Activated CD8-positive, alpha-beta memory T cell treated with anti-CD3 and anti-CD28 coated beads for 36 hours (primary cell): ENCODE measurements around the gene FOLR2. TPM values are rescaled to one million over a fixed set of nuclear protein-coding genes. Genes with fewer than 3 reads are reported as not detected.
"Not testable (repeated sequence)": the region's sequence is repeated elsewhere in the genome, so short reads cannot be mapped to it uniquely, and the experiment has no call there.

ENCODE experiments used
- CTCF ChIA-PET: fragments of 350-600 bp; sonication (Branson Sonifier 250); formaldehyde crosslinking; loops from one replicate; lab custom pipeline; 2021; ENCODE audit warnings: antibody characterized with exemption; lab: Charles Lee
- POLR2A ChIA-PET: fragments of 350-600 bp; sonication (Branson Sonifier 250); formaldehyde crosslinking; loops from one replicate; lab custom pipeline; 2021; ENCODE audit warnings: antibody characterized with exemption; lab: Charles Lee
- total RNA-seq, 2 experiments: library from RNA; stranded (reverse); gene quantifications; one replicate each; pipeline ENCODE4 v1.2.3, GENCODE V29; 2021

FOLR2 gene
- total RNA-seq, 2 experiments from 2014 or later, result not detected

- CTCF ChIA-PET, result interaction anchor here (0.9 kb wide), 1 partner anchor 226 kb away, joined by 3 read pairs; no protein-coding TSS in a partner anchor
- POLR2A ChIA-PET, result no interaction called here
Measured at GRCh38 chr11:72250661-72251464, 34.3 kb downstream of the FOLR2 start.

GRCh38 chr11:72251614-72252013 lies 35.0 kb downstream of the FOLR2 start:
- CTCF ChIA-PET, result interaction anchor here (0.6 to 0.9 kb wide), 2 partner anchors 194 to 226 kb away, joined by 3 read pairs; no protein-coding TSS in a partner anchor
- POLR2A ChIA-PET, result no interaction called here

- POLR2A ChIA-PET, result no interaction called here
- CTCF ChIA-PET, result no interaction called here
Measured at GRCh38 chr11:72253392-72253791, 36.8 kb downstream of the FOLR2 start.

DNA sequence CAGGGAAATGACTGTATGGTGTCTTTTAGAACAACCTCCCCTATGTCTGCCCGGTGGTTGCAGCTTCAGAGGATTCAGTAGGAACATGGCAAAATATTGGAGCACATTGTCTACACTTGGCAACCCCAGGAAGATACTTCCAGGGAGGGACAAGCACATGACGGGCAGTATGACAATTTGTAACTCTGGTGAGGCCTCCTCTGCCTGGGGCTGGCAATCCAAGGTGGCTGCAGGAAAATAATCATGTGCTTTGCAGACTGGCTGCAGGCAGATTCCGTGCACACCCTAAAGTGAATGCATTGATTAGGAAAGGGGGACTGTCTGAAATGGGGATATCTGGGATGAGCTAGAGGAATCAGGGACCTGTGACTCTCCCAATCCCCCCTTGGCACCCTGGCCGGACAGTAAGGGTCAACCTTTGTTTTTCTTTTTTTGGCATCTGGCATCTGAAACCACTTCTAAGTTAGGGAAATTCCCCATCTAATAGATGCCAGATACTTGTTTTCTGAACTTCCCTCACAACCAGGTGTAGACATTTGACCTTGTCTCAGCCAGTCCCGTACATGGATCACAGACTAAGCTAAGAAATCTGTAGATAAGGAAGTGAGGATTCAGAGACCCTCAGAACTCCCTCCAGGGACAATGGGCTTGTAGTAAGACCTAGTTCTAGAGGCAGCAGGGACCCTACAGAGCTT lies 37.9 kb downstream of the FOLR2 start:
- CTCF ChIA-PET, result no interaction called here
- POLR2A ChIA-PET, result no interaction called here

GRCh38 chr11:72257570-72257969 lies 41.0 kb downstream of the FOLR2 start:
- POLR2A ChIA-PET, result no interaction called here
- CTCF ChIA-PET, result no interaction called here

DNA sequence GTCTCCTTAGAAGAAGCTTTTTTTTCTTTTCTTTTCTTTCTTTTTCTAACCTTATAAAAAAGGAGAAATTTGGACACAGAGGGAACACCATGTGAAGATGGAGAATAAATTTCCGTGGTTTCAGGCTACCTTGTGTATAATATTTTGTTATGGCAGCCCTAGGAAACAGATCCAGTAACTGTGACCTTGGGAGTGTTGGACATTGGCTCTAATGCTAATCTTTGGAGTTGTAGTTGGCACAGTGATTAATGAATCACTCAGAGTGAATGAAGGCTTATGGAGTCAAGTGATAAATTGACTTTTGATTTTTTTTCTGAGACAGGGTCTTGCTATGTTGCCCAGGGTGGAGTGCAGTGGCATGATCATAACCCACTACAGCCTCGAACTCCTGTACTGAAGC lies 42.9 kb downstream of the FOLR2 start:
- ChIA-PET POLR2A (no interaction called here), CTCF (no interaction called here)

DNA sequence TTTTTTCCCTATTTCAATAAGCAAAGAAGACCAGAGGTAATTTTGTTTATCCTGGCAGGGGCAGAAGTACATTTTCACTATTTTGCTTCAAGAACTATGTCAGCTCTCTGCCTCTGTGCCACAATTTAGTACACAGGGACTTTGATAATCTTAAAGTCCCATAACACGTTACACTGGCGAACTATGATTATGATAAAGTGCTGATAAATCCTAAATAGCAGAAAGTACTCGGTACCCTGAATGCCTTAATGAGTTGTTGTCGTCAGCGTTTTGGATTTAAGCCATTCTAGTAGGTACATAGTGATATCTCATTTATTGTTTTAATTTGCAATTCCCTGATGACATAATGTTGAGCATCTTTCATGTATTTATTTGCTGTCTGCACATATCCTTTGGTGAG lies 44.0 kb downstream of the FOLR2 start:
- CTCF ChIA-PET, result no interaction called here
- POLR2A ChIA-PET, result no interaction called here

DNA sequence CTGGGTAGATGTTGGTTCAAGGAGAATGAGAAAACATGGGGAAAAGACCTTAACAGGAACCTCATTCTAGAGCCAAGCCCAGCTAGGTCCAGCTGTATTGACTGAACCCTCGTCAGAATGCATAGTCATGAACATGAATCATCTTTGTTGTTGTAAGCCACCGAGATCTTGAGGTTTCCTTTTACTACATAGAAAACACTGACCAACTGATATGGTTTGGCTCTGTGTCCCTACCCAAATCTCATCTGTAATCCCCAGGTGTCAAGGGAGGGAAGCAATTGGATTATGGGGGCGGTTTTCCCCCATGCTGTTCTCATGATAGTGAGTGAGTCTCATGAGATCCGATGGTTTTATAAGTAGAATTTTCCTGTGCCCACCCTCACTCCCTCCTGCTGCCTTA lies 46.8 kb downstream of the FOLR2 start:
- ChIA-PET CTCF (no interaction called here), POLR2A (no interaction called here)

GRCh38 chr11:72265951-72266350 lies 49.4 kb downstream of the FOLR2 start:
- CTCF ChIA-PET, result no interaction called here

GRCh38 chr11:72266960-72267359 lies 50.4 kb downstream of the FOLR2 start:
- CTCF ChIA-PET, result interaction anchor here (1.4 kb wide), 1 partner anchor 164 kb away, joined by 3 read pairs; no protein-coding TSS in a partner anchor
- POLR2A ChIA-PET, result not testable (repeated sequence)

More at GRCh38 chr11:72265951-72266350, 49.4 kb downstream of the FOLR2 start:
- POLR2A ChIA-PET, result interaction anchor here (0.7 kb wide), 1 partner anchor 205 kb away, joined by 9 read pairs; no protein-coding TSS in a partner anchor

DNA sequence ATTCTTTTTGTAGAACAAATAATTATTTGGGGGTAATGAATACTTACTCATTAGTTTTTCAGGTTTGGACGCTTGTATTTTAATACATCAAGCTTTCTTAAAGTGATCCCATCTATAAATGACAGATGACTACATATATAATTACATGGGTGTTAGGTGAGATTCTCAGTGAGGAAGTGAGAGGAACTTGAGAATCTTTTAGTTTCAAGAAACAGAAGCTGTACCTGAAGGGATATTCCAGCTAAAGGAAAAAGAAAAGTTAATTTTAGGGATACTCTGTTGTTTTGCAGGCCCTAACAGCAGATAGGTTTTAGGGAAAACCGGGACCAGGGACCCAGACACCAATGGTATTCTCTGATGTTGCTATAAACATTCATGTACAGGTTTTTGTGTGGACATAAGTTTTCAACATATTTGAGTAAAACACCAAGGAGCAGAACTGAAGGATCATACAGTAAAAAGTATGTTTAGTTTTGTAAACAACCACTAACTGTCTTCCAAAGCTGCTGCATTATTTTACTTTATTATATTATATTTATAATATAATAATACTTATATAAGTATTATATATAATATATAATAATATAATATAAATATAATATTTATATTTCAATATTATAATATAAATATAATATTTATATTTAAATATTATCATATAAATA lies 51.5 kb downstream of the FOLR2 start:
- ChIA-PET POLR2A (interaction anchor here (0.6 kb wide), 1 partner anchor 22 kb away, joined by 3 read pairs; no protein-coding TSS in a partner anchor), CTCF (interaction anchor here (1.4 kb wide), 1 partner anchor 163 kb away, joined by 3 read pairs; no protein-coding TSS in a partner anchor)

Other genes starting within 250 kb of the FOLR2 start
- gene IL18BP, start 217.9 kb upstream of the FOLR2 start, total RNA-seq, result 1 to 10 TPM; 6.6 to 7.9 TPM
- gene NUMA1, start 136.3 kb upstream of the FOLR2 start, total RNA-seq, result 100 to 1,000 TPM; 103 to 110 TPM
- 10 to 100 TPM in 1 of 2 experiments, 1 to 10 TPM in 1; 9.6 to 11.3 TPM for gene LRRC51, start 135.9 kb upstream of the FOLR2 start, total RNA-seq
- gene LAMTOR1, start 113.5 kb upstream of the FOLR2 start, total RNA-seq, result 10 to 100 TPM; 66.9 to 77.0 TPM
- gene TOMT, start 110.9 kb upstream of the FOLR2 start, total RNA-seq, result not detected
- gene ANAPC15, start 104.1 kb upstream of the FOLR2 start, total RNA-seq, result 10 to 100 TPM; 53.5 to 59.4 TPM
- gene FOLR3, start 81.1 kb upstream of the FOLR2 start, total RNA-seq, result not detected
- not detected for gene FOLR1, start 24.7 kb upstream of the FOLR2 start, total RNA-seq
- gene INPPL1, start 8.0 kb downstream of the FOLR2 start, total RNA-seq, result 100 to 1,000 TPM in 1 of 2 experiments, 10 to 100 TPM in 1; 93.9 to 104 TPM
- gene PHOX2A, start 27.4 kb downstream of the FOLR2 start, total RNA-seq, result not detected
- 10 to 100 TPM; 43.1 to 43.8 TPM for gene CLPB, start 217.7 kb downstream of the FOLR2 start, total RNA-seq